ENCODE data around the gene TGDS.
"Not testable (repeated sequence)": the region's sequence is repeated elsewhere in the genome, so short reads cannot be mapped to it uniquely, and the experiment has no call there.

TGDS gene

GRCh38 chr13:94595950-94596574, at the start of gene TGDS:
Gene TGDS (minus strand): TSS chr13:94596152. CDS start chr13:94596136, 16 bp downstream.
- peak; percentile 92 for DNase-seq

- DNase-seq, result no peak
These were observed 45.5 kb upstream of the TGDS start for GRCh38 chr13:94641409-94641941.

DNA sequence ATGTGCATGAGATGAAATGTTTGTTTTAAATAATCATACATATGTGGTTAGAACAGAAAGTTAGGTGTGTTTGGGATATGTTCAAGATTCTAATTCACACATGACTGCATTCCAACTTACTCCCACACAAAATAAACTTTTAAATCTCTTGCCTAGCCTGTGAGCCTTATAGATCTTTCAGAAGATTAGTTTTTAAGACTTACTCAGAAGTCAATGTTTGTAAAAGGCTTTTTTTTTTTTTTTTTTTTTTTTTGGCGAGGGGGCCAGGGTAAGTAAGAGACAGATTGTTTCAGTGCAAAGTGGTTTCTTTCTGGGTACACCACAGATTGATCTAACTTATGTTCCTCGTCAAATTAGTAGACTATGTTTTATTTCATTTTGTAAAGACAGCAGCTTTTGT, 44.8 kb upstream of the TGDS start:
- no peak for DNase-seq

DNA sequence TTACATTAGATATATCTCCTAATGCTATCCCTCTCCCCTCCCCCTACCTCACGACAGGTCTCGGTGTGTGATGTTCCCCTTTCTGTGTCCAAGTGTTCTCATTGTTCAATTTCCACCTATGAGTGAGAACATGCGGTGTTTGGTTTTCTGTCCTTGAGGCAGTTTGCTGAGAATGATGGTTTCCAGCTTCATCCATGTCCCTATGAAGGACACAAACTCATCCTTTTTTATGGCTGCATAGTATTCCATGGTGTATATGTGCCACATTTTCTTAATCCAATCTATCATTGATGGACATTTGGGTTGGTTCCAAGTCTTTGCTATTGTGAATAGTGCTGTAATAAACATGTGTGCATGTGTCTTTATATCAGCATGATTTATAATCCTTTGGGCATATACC, 41.7 kb upstream of the TGDS start:
- DNase-seq, result not testable (repeated sequence)

- no peak for DNase-seq
These were observed 41.1 kb upstream of the TGDS start for GRCh38 chr13:94636942-94637578.

- not testable (repeated sequence) for DNase-seq
These were observed 40.1 kb upstream of the TGDS start for GRCh38 chr13:94636096-94636495.

- no peak for DNase-seq
These were observed 36.5 kb upstream of the TGDS start for GRCh38 chr13:94632226-94632980.

DNA sequence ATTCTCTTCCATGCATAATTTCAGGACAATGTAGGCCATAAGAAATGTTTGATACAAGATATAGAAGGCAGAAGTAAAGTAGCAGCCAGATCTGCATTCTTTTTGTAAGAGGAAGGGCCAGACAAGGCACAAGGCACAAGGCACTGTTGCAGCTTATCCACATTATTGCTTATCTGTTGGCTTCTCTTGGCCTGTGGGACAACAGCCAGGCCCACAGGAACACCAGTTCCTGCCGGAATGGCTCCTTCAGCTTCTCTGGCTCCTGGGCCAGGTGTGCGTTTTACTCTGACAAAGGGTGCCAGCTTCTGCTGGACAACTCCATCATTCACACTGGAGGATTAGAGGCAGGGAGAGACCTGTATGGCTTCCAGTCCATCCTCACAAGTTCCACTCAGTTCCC, 34.9 kb upstream of the TGDS start:
- DNase-seq, result no peak

GRCh38 chr13:94623316-94623715, 27.4 kb upstream of the TGDS start:
- no peak for DNase-seq

GRCh38 chr13:94622344-94622743, 26.4 kb upstream of the TGDS start:
- no peak for DNase-seq

DNA sequence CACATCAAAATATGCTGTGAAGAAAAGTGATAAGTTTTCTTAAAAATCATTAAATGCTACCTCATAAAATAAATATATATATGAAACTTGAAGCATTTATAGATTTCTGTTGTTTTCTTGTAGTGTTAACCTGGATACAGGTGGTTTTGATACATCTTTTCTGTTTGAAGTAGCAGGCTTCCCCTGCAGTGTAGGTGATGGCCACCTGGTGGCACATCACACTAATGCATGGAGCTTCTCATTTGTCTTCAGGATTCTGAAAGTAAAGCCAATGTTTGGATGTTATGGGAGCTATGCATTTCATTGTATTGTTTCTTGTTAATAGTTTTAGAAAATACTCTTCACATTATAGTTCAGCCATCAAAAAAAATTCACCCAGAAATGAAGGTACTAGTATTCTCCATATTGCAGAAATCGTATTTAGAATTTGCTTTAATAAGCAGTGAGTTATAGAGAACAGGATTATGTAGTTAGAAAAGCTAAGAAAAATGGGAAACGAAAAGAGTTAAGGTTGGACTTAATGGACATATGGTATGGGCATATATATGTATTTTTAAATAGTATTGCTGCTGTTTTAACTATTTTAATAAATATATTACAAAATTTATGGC, 24.4 kb upstream of the TGDS start:
- no peak for DNase-seq

- no peak for DNase-seq
These were observed 21.5 kb upstream of the TGDS start for GRCh38 chr13:94617389-94618000.

GRCh38 chr13:94613051-94613450, 17.1 kb upstream of the TGDS start:
- DNase-seq, result no peak

GRCh38 chr13:94612050-94612449, 16.1 kb upstream of the TGDS start:
- no peak for DNase-seq

GRCh38 chr13:94610475-94610874, 14.5 kb upstream of the TGDS start:
- DNase-seq, result no peak

GRCh38 chr13:94609196-94609595, 13.2 kb upstream of the TGDS start:
- no peak for DNase-seq

DNA sequence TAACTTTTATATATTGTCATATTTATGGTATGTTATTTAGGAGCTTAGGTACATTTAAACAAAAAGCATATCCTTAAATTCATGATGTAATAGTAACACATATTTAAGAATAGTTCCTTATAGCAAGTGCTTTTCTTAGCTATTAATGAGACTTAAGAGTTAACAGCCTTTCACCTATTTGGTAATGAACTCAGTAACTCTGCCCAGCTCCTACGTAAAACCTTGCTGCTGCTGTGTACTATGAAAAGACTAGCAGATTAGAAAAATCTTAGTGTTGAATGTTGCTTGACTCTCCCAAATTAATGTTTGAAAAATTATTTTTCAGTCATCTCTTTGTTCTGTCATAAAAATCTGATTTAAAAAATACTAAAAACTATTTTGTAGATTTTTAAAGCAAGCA, 12.6 kb upstream of the TGDS start:
- DNase-seq, result no peak

DNA sequence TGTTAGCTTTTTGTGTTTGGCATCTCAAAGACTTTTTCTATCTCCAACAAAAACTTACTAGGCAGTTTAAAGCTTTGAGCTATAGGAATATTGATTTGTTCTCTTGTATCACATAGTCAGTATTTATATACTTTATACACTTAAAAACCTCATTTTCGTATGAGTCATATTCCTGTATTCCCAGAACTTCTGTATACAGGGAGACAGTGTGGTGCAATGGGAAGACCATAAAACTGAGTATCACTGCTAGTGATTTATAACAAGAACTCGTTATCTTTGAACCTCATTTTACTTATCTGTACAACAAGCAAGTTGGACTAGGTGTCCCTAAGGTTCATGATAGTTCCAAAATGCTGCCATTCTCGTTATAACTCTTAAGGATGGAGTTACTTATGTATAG, 12.0 kb upstream of the TGDS start:
- no peak for DNase-seq

GRCh38 chr13:94607056-94607455, 11.1 kb upstream of the TGDS start:
- no peak for DNase-seq

GRCh38 chr13:94602467-94602866, 6.5 kb upstream of the TGDS start:
- DNase-seq, result no peak

GRCh38 chr13:94601446-94602431, 5.8 kb upstream of the TGDS start, which contains the start of gene GPR180:
Gene GPR180 (plus strand): TSS chr13:94601857. CDS start chr13:94601928, 71 bp downstream.
- peak; percentile 92 for DNase-seq

DNA sequence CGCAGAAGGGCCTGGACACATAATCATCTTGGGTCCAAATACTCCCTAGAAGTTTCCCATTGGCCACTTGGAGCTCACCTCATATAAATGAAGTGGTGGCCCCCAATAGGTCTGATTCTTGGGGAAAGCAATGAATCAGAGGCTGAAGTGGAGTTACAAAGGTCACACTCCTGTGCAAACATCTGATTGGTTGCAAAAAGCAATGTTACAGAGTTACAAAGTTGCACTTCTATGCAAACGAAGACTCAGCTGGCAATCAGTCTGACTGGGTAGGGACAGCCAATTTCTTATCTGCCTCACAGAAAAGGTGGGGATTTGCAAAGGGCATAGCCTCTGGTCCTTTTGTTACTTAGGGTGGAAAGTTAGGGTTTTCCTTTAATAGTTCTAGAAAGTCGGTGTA, 3.9 kb upstream of the TGDS start:
- DNase-seq, result no peak

Data from activated naive CD4-positive, alpha-beta T cell treated with Interleukin-2 at 50 U/mL for 16 hours (primary cell).